ENCODE measurements around the gene ZNF490. TPM values are rescaled to one million over a fixed set of nuclear protein-coding genes. Genes with fewer than 3 reads are reported as not detected.

ZNF490 gene
- total and polyA plus RNA-seq, 2 of the 4 experiments (the other 2 are of a cell fraction) = 1.7 to 9.0 TPM

GRCh38 chr19:12597594-12597993, 13.0 kb downstream of the ZNF490 start:
- intact Hi-C loops (cut with micrococcal nuclease) (no loop called here), dilution Hi-C loops (cut with HindIII; ENCODE audit: low sequenced_read_pairs, unreplicated experiment) (no loop called here), in situ Hi-C loops (cut with MboI; ENCODE audit: low sequenced_read_pairs) (no loop called here)
- H3K23ac ChIP-seq (ENCODE audit: low read depth, low read length) = no peak overlapping the region
- no TSS peak for BruUV-seq (replicated peaks)
- no peak overlapping the region for H4K8ac ChIP-seq (ENCODE audit: low read depth in 2 of 2, low read length in 2 of 2)
- no peak overlapping the region for H2BK20ac ChIP-seq (ENCODE audit: low read depth, low read length)
- H3K9me3 ChIP-seq (ENCODE audit: control insufficient read depth, insufficient read depth, low read length) = no peaks in the 10 kb centered on the region
- no peak overlapping the region for H3K27ac ChIP-seq (ENCODE audit: insufficient read depth, low read length)
- H2BK120ac ChIP-seq (ENCODE audit: low read depth, low read length) = no peak overlapping the region
- H2BK15ac ChIP-seq (ENCODE audit: low read depth, low read length) = no peak overlapping the region
- ATAC-seq (ENCODE audit: low read depth) (no peak), DNase-seq (no peak)
- no peak overlapping the region for H3K4ac ChIP-seq (ENCODE audit: low read depth, low read length)
- H4K5ac ChIP-seq (ENCODE audit: low read depth, low read length) = no peak overlapping the region
- no peak overlapping the region for H2BK5ac ChIP-seq (ENCODE audit: low read depth, low read length, poor library complexity, severe bottlenecking)
- no peaks in the 10 kb centered on the region; a peak in 3 of 4 replicates for H3K79me1 ChIP-seq (ENCODE audit: low read depth in 1 of 2, low read length in 2 of 2)
- ChIA-PET POLR2A (ENCODE audit: unreplicated experiment) (no interaction called here), CTCF (no interaction called here)
- H3K27me3 ChIP-seq (ENCODE audit: control insufficient read depth, insufficient read depth, low read length) = no peaks in the 10 kb centered on the region
- no peak overlapping the region for H4K91ac ChIP-seq (ENCODE audit: insufficient read depth, low read depth, low read length)
- H3K4me2 ChIP-seq (ENCODE audit: low read depth, low read length) = no peak overlapping the region
- H2AFZ ChIP-seq (replicated peaks; ENCODE audit: low read length, poor library complexity) = no peak overlapping the region
- H3K56ac ChIP-seq (ENCODE audit: extremely low read depth, insufficient read depth, low read length) = no peak overlapping the region
- H3K36me3 ChIP-seq (ENCODE audit: control insufficient read depth, insufficient read depth, low read length) = peaks cover 17% of the 10 kb centered on the region; the same call in 1 of the 2 replicates
- no peak overlapping the region for H3K14ac ChIP-seq (replicated peaks; ENCODE audit: low read depth, low read length)
- H2AK5ac ChIP-seq (ENCODE audit: low read depth, low read length) = no peak overlapping the region
- H4K20me1 ChIP-seq (ENCODE audit: insufficient read depth, low read length) = no peaks in the 10 kb centered on the region; the same call in 1 of the 2 replicates
- H3K18ac ChIP-seq (ENCODE audit: low read depth, low read length) = no peak overlapping the region
- H3K9ac ChIP-seq (ENCODE audit: low read depth, low read length) = no peak overlapping the region
- no peak overlapping the region for H3K4me3 ChIP-seq (ENCODE audit: insufficient read depth, low read depth, low read length)
- WGBS, 2 experiments (ENCODE audit: extremely low coverage in 2 of 2, insufficient read length in 1 of 2) = no CpG with 5 or more reads among the region's 11 CpGs
- H3K4me1 ChIP-seq (ENCODE audit: control insufficient read depth, insufficient read depth, low read length) = no peaks in the 10 kb centered on the region
- H2AK9ac ChIP-seq (replicated peaks; ENCODE audit: low read depth, low read length, poor library complexity) = no peak overlapping the region
- no peaks in the 10 kb centered on the region for H3K9me1 ChIP-seq (ENCODE audit: insufficient read depth, low read length)
- TF ChIP-seq USF2 (IDR thresholded peaks at IDR 0.05; ENCODE audit: low read depth, low read length) = no peak
